HCT116 (cell line): ENCODE measurements around the gene CC2D1B. TPM values are rescaled to one million over a fixed set of nuclear protein-coding genes. Genes with fewer than 3 reads are reported as not detected.

Experiments
- ATAC-seq: fragments of 200-7000 bp; cut with Tn5 transposase; 2 replicates; pipeline ENCODE4 v1.9.1; 2020; ENCODE audit warnings: mild to moderate bottlenecking, moderate library complexity
- Bru-seq: library from RNA; stranded (reverse); fragments of 400-500 nt; gene quantifications from one replicate; lab custom pipeline; 2021; lab: Mats Ljungman, UMichigan
- BruChase-seq, 2 experiments: library from RNA; stranded (reverse); fragments of 400-500 nt; gene quantifications; one replicate each; lab custom pipeline; 2021; lab: Mats Ljungman, UMichigan
- BruUV-seq: library from RNA; stranded (reverse); fragments of 400-500 nt; replicated peaks from 2 replicates; lab custom pipeline; 2021; lab: Mats Ljungman, UMichigan
- CTCF ChIA-PET: fragments of 300-600 bp; sonication (Branson Sonifier 250); formaldehyde crosslinking; loops from one replicate; lab custom pipeline; 2021; ENCODE audit warnings: antibody characterized with exemption; lab: Charles Lee
- POLR2A ChIA-PET: fragments of 300-600, 350-600 bp; sonication (Branson Sonifier 250); formaldehyde crosslinking; loops from one replicate; lab custom pipeline; 2021; ENCODE audit warnings: antibody characterized with exemption; lab: Charles Lee
- RAD21 ChIA-PET, 2 experiments: fragments of 300-600 bp; sonication (Branson Sonifier 250); formaldehyde crosslinking; loops; one replicate each; lab custom pipeline; 2023; ENCODE audit warnings: low total read pairs in 2 of 2; ENCODE audit not compliant: uncharacterized antibody in 2 of 2, unreplicated experiment in 2 of 2, low non-redundant PET in 1 of 2; lab: Charles Lee
- DNase-seq: peaks from one replicate; pipeline ENCODE4 v3.0.0-alpha.2; 2010; ENCODE audit warnings: low read depth, low spot score
- H2AFZ ChIP-seq: fragments of 200-600 bp; shearing (Covaris generic), sonication (generic); 2 replicates; pipeline ENCODE4 v1.6.1; 2017; ENCODE audit warnings: low read depth, mixed run types, mixed read lengths, antibody characterized with exemption, low read length; ENCODE audit not compliant: poor library complexity, severe bottlenecking
- H3K27ac ChIP-seq: 2 replicates; pipeline ENCODE4 v1.5.1; 2012; ENCODE audit warnings: low read depth, low read length
- H3K27me3 ChIP-seq: fragments of 200-600 bp; sonication (generic); 2 replicates; pipeline ENCODE4 v1.6.1; 2016; ENCODE audit warnings: mixed run types, low read length, mixed read lengths; ENCODE audit not compliant: insufficient read depth
- H3K36me3 ChIP-seq, 2 experiments: fragments of 200-500 bp in 1 of 2; fragments of 200-600 bp in 1 of 2; sonication (Bioruptor generic) in 1 of 2; sonication (generic) in 1 of 2; 2 replicates each; pipeline versions ENCODE4 v1.5.1 to v1.6.1; 2014 to 2016; ENCODE audit warnings: low read length in 2 of 2, inconsistent platforms in 1 of 2, mixed read lengths in 1 of 2, mixed run types in 1 of 2; ENCODE audit not compliant: insufficient read depth in 2 of 2, control insufficient read depth in 1 of 2
- H3K4me1 ChIP-seq, 2 experiments: fragments of 200-600 bp in 1 of 2; sonication (generic) in 1 of 2; 2 replicates each; pipeline versions ENCODE4 v1.5.1 to v1.6.1; 2012 to 2017; ENCODE audit warnings: low read length in 2 of 2, inconsistent platforms in 1 of 2, mild to moderate bottlenecking in 1 of 2, mixed read lengths in 1 of 2, mixed run types in 1 of 2, moderate library complexity in 1 of 2; ENCODE audit not compliant: insufficient read depth in 2 of 2, control insufficient read depth in 1 of 2
- H3K4me2 ChIP-seq: fragments of 200-600 bp; sonication (generic); 2 replicates; pipeline ENCODE4 v1.6.1; 2017; ENCODE audit warnings: mixed run types, low read length, mixed read lengths
- H3K4me3 ChIP-seq, 2 experiments: fragments of 200-600 bp in 1 of 2; sonication (generic) in 1 of 2; replicated peaks in 1 of 2; 2 replicates each; pipeline ENCODE4 v1.5.1; 2011 to 2016; ENCODE audit warnings: low read length in 2 of 2, control low read depth in 1 of 2, low read depth in 1 of 2, mild to moderate bottlenecking in 1 of 2, mixed read lengths in 1 of 2, mixed run types in 1 of 2
- H3K79me2 ChIP-seq: fragments of 200-600 bp; sonication (generic); 2 replicates; pipeline ENCODE4 v1.6.1; 2017; ENCODE audit warnings: mild to moderate bottlenecking, mixed run types, low read length, moderate library complexity, mixed read lengths; ENCODE audit not compliant: insufficient read depth
- H3K9ac ChIP-seq: fragments of 200-600 bp; sonication (generic); 2 replicates; pipeline ENCODE4 v1.6.1; 2016; ENCODE audit warnings: low read length, mixed read lengths
- H3K9me2 ChIP-seq: fragments of 200-600 bp; sonication (generic), shearing (Covaris generic); 2 replicates; pipeline ENCODE4 v1.6.1; 2017; ENCODE audit warnings: mixed run types, mild to moderate bottlenecking, moderate library complexity; ENCODE audit not compliant: insufficient read depth
- H3K9me3 ChIP-seq, 2 experiments: fragments of 200-500 bp in 1 of 2; fragments of 200-600 bp in 1 of 2; sonication (Bioruptor generic) in 1 of 2; sonication (generic) in 1 of 2; 2 replicates each; pipeline ENCODE4 v1.6.1; 2014 to 2017; ENCODE audit warnings: low read length in 2 of 2, mixed read lengths in 2 of 2, inconsistent platforms in 1 of 2, low read depth in 1 of 2, mild to moderate bottlenecking in 1 of 2, mixed run types in 1 of 2, moderate library complexity in 1 of 2; ENCODE audit not compliant: control insufficient read depth in 1 of 2, insufficient read depth in 1 of 2
- H4K20me1 ChIP-seq: fragments of 200-600 bp; sonication (generic), shearing (Covaris generic); 2 replicates; pipeline ENCODE4 v1.6.1; 2017; ENCODE audit warnings: mixed run types, mild to moderate bottlenecking, moderate library complexity; ENCODE audit not compliant: insufficient read depth
- ATF3 ChIP-seq: IDR thresholded peaks from 2 replicates; pipeline ENCODE4 v1.6.1; 2012
- CEBPB ChIP-seq: IDR thresholded peaks from 2 replicates; pipeline ENCODE4 v1.6.1; 2012; ENCODE audit warnings: low read depth
- CTCF ChIP-seq, 3 experiments: fragments of 200-600 bp in 1 of 3; sonication (generic) in 1 of 3; IDR thresholded peaks in 2 of 3; conservative IDR thresholded peaks in 1 of 3; 2 replicates each; pipeline ENCODE4 v1.5.1; 2012 to 2017; ENCODE audit warnings: low read depth in 2 of 3, low read length in 2 of 3, antibody characterized with exemption in 1 of 3, borderline replicate concordance in 1 of 3, control low read depth in 1 of 3, mild to moderate bottlenecking in 1 of 3, mixed read lengths in 1 of 3, mixed run types in 1 of 3, moderate library complexity in 1 of 3; ENCODE audit not compliant: insufficient read depth in 1 of 3
- EGR1 ChIP-seq: IDR thresholded peaks from 2 replicates; pipeline ENCODE4 v1.6.1; 2012; ENCODE audit warnings: low read depth
- POLR2A ChIP-seq: IDR thresholded peaks from 2 replicates; pipeline ENCODE4 v1.7.0; 2011; ENCODE audit warnings: borderline replicate concordance; ENCODE audit not compliant: insufficient read depth, insufficient read length; ENCODE audit errors: extremely low read depth
- POLR2AphosphoS5 ChIP-seq: IDR thresholded peaks from 2 replicates; pipeline ENCODE4 v1.6.1; 2011; ENCODE audit warnings: mild to moderate bottlenecking, low read depth, low read length, moderate library complexity
- SIN3A ChIP-seq: IDR thresholded peaks from 2 replicates; pipeline ENCODE4 v1.6.1; 2012; ENCODE audit warnings: low read depth
- TCF7L2 ChIP-seq: IDR thresholded peaks from 2 replicates; pipeline ENCODE4 v1.7.0; 2011; ENCODE audit warnings: borderline replicate concordance, inconsistent platforms; ENCODE audit not compliant: insufficient read depth, insufficient read length; ENCODE audit errors: extremely low read depth
- ZFX ChIP-seq: fragments of 450-650 bp; IDR thresholded peaks from 2 replicates; pipeline ENCODE4 v1.6.1; 2017
- intact Hi-C: fragments of 100-400 bp; cut with micrococcal nuclease; formaldehyde crosslinking; loops from 2 replicates; pipeline ENCODE4 v1.10.0; 2022
- long read RNA-seq: library from polyadenylated mRNA; unstranded; transcript quantifications from one replicate; pipeline ENCODE4 v2.0.0, GENCODE V29; 2021; ENCODE audit not compliant: unreplicated experiment
- polyA plus RNA-seq: library from polyadenylated mRNA; unstranded; fragments of >200 nt; gene quantifications from 2 replicates; pipeline ENCODE4 v1.2.1, GENCODE V29; 2012; ENCODE audit warnings: missing spikeins
- total RNA-seq: library from RNA; stranded (reverse); gene quantifications from one replicate; pipeline ENCODE4 v1.2.1, GENCODE V29; 2021; ENCODE audit not compliant: unreplicated experiment
- TF ChIP-seq, protein P1 (sequence below): IDR thresholded peaks from 2 replicates; pipeline ENCODE4 v1.6.1; 2012

The CC2D1B gene, protein sequence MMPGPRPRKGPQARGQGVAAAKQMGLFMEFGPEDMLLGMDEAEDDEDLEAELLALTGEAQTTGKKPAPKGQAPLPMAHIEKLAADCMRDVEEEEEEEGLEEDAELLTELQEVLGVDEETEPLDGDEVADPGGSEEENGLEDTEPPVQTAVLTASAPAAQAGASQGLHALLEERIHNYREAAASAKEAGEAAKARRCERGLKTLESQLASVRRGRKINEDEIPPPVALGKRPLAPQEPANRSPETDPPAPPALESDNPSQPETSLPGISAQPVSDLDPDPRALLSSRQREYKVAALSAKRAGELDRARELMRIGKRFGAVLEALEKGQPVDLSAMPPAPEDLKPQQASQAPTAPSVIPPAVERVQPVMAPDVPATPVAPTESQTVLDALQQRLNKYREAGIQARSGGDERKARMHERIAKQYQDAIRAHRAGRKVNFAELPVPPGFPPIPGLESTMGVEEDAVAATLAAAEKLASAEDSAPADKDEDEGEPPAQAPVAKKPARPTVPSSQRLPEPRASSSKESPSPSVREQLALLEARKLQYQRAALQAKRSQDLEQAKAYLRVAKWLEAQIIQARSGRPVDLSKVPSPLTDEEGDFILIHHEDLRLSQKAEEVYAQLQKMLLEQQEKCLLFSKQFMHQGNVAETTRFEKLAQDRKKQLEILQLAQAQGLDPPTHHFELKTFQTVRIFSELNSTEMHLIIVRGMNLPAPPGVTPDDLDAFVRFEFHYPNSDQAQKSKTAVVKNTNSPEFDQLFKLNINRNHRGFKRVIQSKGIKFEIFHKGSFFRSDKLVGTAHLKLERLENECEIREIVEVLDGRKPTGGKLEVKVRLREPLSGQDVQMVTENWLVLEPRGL
- total RNA-seq = 20.4 TPM
- polyA plus RNA-seq = 13.3 and 14.1 TPM in 2 replicates
- percentile 74 among the genes with signal in this experiment for Bru-seq, nascent RNA
- BruChase-seq, experiment 1, labeled RNA remaining after a 6-hour chase = percentile 76 among the genes with signal in this experiment
- percentile 72 among the genes with signal in this experiment for BruChase-seq, experiment 2, labeled RNA remaining after a 2-hour chase
- long read RNA-seq, transcript CC2D1B-201 (25 exons, 3,377 nt) = major isoform, 5 of 25 reads
- long read RNA-seq, partial matches to known transcripts = 10 of 25 reads
- long read RNA-seq, other reads (novel, unspliced or antisense) = 10 of 25 reads

DNA sequence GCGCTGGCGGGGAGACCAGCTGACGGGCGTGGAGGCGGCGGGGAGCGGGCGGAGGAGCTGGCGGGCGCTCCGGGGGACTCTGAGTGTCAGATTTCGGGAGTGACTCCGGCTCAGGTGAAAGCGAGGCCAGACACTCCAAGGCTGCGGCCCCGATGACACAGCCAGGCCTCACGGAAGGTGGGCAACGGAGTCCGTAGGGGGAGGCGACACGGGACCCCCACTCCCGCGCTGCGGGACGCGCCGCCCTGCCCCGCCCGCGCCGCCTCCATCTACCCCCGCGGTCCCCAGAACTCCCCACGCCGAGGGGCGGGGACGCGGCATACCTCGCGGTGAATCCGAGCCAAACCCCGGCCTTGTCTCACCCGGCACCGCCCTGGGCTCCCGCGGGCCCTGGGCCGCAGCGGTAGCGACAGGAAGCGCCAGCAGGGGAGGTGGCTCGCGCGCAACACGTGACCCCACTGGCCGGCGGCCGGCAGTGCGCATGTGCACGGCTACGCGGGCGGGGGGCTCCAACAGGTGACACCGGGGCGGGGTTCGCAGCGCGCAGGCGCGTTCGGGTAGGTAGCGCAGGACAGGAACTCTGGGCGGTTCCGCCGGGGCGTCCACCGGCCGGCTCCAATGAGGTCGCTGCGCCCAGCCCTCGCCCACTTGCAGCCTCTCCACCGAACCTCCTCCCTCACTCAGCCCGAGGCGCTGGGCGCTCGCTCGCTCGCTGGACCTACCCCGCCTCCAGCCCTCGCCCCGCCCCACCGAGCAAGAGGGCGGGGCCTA is at the start of gene CC2D1B:
Gene CC2D1B, minus strand, starts transcription at position 460 of the 771 bp plus-strand sequence. CDS start 1,585 bp downstream, outside the sequence.
- Histone ChIP-seq H3K9me2 (no peaks in the 10 kb centered on the region), H3K27ac (peak within 1 kb of the TSS; percentile 91), H4K20me1 (no peaks in the 10 kb centered on the region), H3K9me3 (no peaks in the 10 kb centered on the region), H3K79me2 (peaks cover 22% of the 10 kb centered on the region), H2AFZ (peak within 1 kb of the TSS; percentile 55), H3K36me3 (peaks cover 7 to 8% of the 10 kb centered on the region in 2 experiments; a peak in 3 of 4 replicates), H3K4me2 (peak within 1 kb of the TSS; percentile 97), H3K4me3 (peak within 1 kb of the TSS; percentile 71 to 90), H3K27me3 (no peaks in the 10 kb centered on the region), H3K4me1 (peaks cover 12 to 37% of the 10 kb centered on the region in 2 experiments; a peak in 3 of 4 replicates), H3K9ac (peak within 1 kb of the TSS; percentile 82)
- no TSS peak for BruUV-seq
- peak; percentile 96 for DNase-seq
- RAD21 ChIA-PET = no interaction called here
- peak; percentile 93 for ATAC-seq
- CTCF ChIA-PET = interaction anchor here (1.2 to 1.6 kb wide), 2 partner anchors 17 to 301 kb away, joined by 3 to 6 read pairs; no protein-coding TSS in a partner anchor
- intact Hi-C loops = loop anchor here (5.0 kb wide), 1 partner anchor 321 kb away; no protein-coding TSS in a partner anchor
- TF ChIP-seq POLR2A (peak; percentile 84), ZFX (peak; percentile 92), CEBPB (no peak), POLR2AphosphoS5 (peak; percentile 92), EGR1 (no peak), TCF7L2 (no peak), ATF3 (no peak), SIN3A (peak; percentile 86), CTCF (IDR thresholded peaks at IDR 0.05 in 2 of 3, conservative IDR thresholded peaks at IDR 0.05 in 1 of 3; ENCODE audit: borderline replicate concordance in 1 of 3, insufficient read depth in 1 of 3, low read depth in 2 of 3, low read length in 2 of 3) (peak in 1 of 3 experiments; percentile 19; a peak in 2 of 6 replicates)
- TF ChIP-seq, protein P1, sequence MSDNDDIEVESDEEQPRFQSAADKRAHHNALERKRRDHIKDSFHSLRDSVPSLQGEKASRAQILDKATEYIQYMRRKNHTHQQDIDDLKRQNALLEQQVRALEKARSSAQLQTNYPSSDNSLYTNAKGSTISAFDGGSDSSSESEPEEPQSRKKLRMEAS = peak; percentile 94
- POLR2A ChIA-PET = interaction anchor here (0.9 to 1.2 kb wide), 4 partner anchors 9 to 311 kb away, joined by 3 read pairs; partner anchors contain the start of genes ORC1, PRPF38A and TXNDC12
